GM18508 (cell line): Measurements from ENCODE around the gene PPP1R26.
"Not testable (repeated sequence)": the region's sequence is repeated elsewhere in the genome, so short reads cannot be mapped to it uniquely, and the experiment has no call there.

Experiments
- ATAC-seq: cut with Tn5 transposase; IDR thresholded peaks from one replicate; pipeline ENCODE4 v1.9.1; 2021; ENCODE audit warnings: moderate number of reproducible peaks; ENCODE audit not compliant: insufficient read depth, unreplicated experiment

The PPP1R26 gene

GRCh38 chr9:135534192-135534711, 54.7 kb downstream of the PPP1R26 start:
- not testable (repeated sequence) for ATAC-seq

- not testable (repeated sequence) for ATAC-seq
Observed at GRCh38 chr9:135534826-135535225, 55.2 kb downstream of the PPP1R26 start.

- ATAC-seq = not testable (repeated sequence)
Observed at GRCh38 chr9:135535631-135536030, 56.0 kb downstream of the PPP1R26 start.

- ATAC-seq = no peak
Observed at GRCh38 chr9:135536216-135536615, 56.6 kb downstream of the PPP1R26 start.
